Activated CD4-positive, alpha-beta memory T cell treated with anti-CD3 and anti-CD28 coated beads for 36 hours (primary cell): Measurements from ENCODE around the gene SPEG. TPM values are rescaled to one million over a fixed set of nuclear protein-coding genes. Genes with fewer than 3 reads are reported as not detected.

Source experiments
- CTCF ChIA-PET: fragments of 350-600 bp; sonication (Branson Sonifier 250); formaldehyde crosslinking; loops from one replicate; lab custom pipeline; 2021; ENCODE audit warnings: antibody characterized with exemption, inconsistent platforms; lab: Charles Lee
- POLR2A ChIA-PET: fragments of 350-600 bp; sonication (Branson Sonifier 250); formaldehyde crosslinking; loops from one replicate; lab custom pipeline; 2021; ENCODE audit warnings: antibody characterized with exemption; lab: Charles Lee
- DNase-seq: peaks from one replicate; pipeline ENCODE4 v3.0.0-alpha.2; 2020
- H3K27ac Mint-ChIP-seq: one replicate; pipeline ENCODE4 v1.8.0; 2021; ENCODE audit warnings: mixed read lengths
- H3K27me3 Mint-ChIP-seq: one replicate; pipeline ENCODE4 v1.8.0; 2021; ENCODE audit warnings: mixed read lengths
- H3K36me3 Mint-ChIP-seq: one replicate; pipeline ENCODE4 v1.8.0; 2021; ENCODE audit warnings: mixed read lengths
- H3K4me1 Mint-ChIP-seq: one replicate; pipeline ENCODE4 v1.8.0; 2021; ENCODE audit warnings: low read depth, mixed read lengths
- H3K4me3 Mint-ChIP-seq: one replicate; pipeline ENCODE4 v1.8.0; 2021; ENCODE audit warnings: mild to moderate bottlenecking, mixed read lengths
- H3K9me3 Mint-ChIP-seq: one replicate; pipeline ENCODE4 v1.8.0; 2021; ENCODE audit warnings: mixed read lengths
- intact Hi-C: fragments of 100-400 bp; cut with micrococcal nuclease; formaldehyde crosslinking; loops from one replicate; pipeline ENCODE4 v1.15.1; 2023
- total RNA-seq, 2 experiments: library from RNA; stranded (reverse); gene quantifications; one replicate each; pipeline ENCODE4 v1.2.3, GENCODE V29; 2021

SPEG gene
- total RNA-seq, 2 experiments from 2014 or later = 1.1 to 1.7 TPM

- CTCF ChIA-PET = interaction anchor here (0.6 to 1.1 kb wide), 3 partner anchors 14 to 125 kb away, joined by 3 to 4 read pairs (median 3); no protein-coding TSS in a partner anchor
- no peaks in the 10 kb centered on the region for H3K36me3 Mint-ChIP-seq
- peaks cover 32% of the 10 kb centered on the region for H3K27me3 Mint-ChIP-seq
Observed at GRCh38 chr2:219417374-219417773, 17.3 kb upstream of the SPEG start.

GRCh38 chr2:219418155-219419011, 16.3 kb upstream of the SPEG start, which contains the start of gene DES:
Gene DES, plus strand, starts transcription at chr2:219418377. Its CDS starts 86 bp downstream, at chr2:219418463.
- Mint-ChIP-seq H3K27me3 (peaks cover 33% of the 10 kb centered on the region), H3K9me3 (no peaks in the 10 kb centered on the region), H3K4me3 (no peak within 1 kb of the TSS), H3K27ac (no peak within 1 kb of the TSS), H3K36me3 (no peaks in the 10 kb centered on the region), H3K4me1 (peaks cover 2% of the 10 kb centered on the region)
- POLR2A ChIA-PET = no interaction called here
- intact Hi-C loops = no loop called here
- CTCF ChIA-PET = interaction anchor here (0.7 to 1.3 kb wide), 5 partner anchors 12 to 40 kb away, joined by 3 read pairs; no protein-coding TSS in a partner anchor
- DNase-seq = no peak

More at GRCh38 chr2:219417374-219417773, 17.3 kb upstream of the SPEG start:
- Mint-ChIP-seq H3K27ac (no peak overlapping the region), H3K9me3 (peaks cover 3% of the 10 kb centered on the region), H3K4me3 (no peak overlapping the region), H3K4me1 (peaks cover 2% of the 10 kb centered on the region)
- intact Hi-C loops = no loop called here
- no peak for DNase-seq
- POLR2A ChIA-PET = no interaction called here

DNA sequence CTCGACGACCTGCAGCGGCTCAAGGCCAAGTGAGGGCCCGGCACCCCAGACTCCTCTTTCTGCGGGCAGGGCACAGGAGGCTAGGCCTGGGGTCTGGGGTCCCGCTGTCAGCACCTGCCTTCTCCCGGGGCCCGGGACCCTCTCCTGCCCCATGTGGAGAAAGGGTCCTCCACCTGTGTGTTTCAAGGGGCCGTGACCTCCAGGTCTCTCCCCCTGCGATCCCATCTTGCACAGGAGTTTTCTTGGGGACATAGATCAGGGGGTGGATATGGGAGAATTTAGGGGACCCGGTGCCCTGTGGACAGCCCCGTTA, 15.7 kb upstream of the SPEG start:
- ChIA-PET POLR2A (no interaction called here), CTCF (interaction anchor here (0.7 to 1.3 kb wide), 4 partner anchors 12 to 39 kb away, joined by 3 read pairs; no protein-coding TSS in a partner anchor)
- peaks cover 2% of the 10 kb centered on the region for H3K4me1 Mint-ChIP-seq
- H3K9me3 Mint-ChIP-seq = no peaks in the 10 kb centered on the region
- no peaks in the 10 kb centered on the region for H3K36me3 Mint-ChIP-seq
- no peak overlapping the region for H3K27ac Mint-ChIP-seq
- no peak overlapping the region for H3K4me3 Mint-ChIP-seq
- intact Hi-C loops = no loop called here
- no peak for DNase-seq
- peaks cover 33% of the 10 kb centered on the region for H3K27me3 Mint-ChIP-seq

DNA sequence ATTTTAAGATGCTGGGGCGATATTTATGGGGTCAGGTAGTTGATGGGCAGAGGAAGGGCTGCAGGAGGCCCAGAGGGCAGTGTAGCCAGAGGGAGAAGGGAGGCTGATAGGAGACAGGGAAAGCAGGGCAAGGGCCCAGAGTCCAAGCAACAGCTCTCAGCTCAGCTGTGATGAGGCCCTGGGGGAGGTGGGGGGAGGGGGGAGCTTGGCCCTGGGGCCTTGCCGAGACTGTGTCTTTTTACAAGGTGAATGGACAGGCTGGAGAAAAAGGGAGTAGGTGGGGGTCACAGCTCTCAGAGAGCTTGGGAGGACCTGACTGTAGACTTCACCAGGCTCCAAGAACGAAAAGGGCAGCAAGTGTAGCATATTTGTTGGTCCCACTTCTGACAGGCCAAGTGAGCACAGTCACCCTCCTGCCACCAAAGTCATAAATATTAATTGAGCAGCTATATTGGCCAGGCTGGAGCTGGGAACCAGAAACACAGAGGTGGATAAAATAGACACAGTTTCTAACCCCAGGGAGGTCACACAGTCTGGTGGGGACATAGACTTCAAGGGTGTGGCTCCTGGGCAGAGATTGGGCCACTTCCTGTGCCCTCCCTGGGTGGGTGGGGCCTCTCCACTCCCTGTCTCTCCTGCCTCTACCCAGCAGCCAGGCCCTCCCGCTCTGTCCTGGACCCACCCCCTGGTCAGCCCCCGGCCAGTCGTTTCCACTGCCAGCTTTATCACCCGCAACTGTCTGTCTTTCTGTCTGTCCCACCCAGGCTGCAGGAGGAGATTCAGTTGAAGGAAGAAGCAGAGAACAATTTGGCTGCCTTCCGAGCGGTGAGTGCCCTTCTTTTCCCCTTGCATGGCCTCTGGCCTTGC, 15.1 kb upstream of the SPEG start:
- H3K27me3 Mint-ChIP-seq = peaks cover 32% of the 10 kb centered on the region
- H3K4me3 Mint-ChIP-seq = no peak overlapping the region
- DNase-seq = no peak
- no peak overlapping the region for H3K27ac Mint-ChIP-seq
- intact Hi-C loops = no loop called here
- no peaks in the 10 kb centered on the region for H3K36me3 Mint-ChIP-seq
- ChIA-PET CTCF (interaction anchor here (0.7 to 1.3 kb wide), 3 partner anchors 11 to 38 kb away, joined by 3 read pairs; no protein-coding TSS in a partner anchor), POLR2A (no interaction called here)
- no peaks in the 10 kb centered on the region for H3K9me3 Mint-ChIP-seq
- H3K4me1 Mint-ChIP-seq = peaks cover 2% of the 10 kb centered on the region

DNA sequence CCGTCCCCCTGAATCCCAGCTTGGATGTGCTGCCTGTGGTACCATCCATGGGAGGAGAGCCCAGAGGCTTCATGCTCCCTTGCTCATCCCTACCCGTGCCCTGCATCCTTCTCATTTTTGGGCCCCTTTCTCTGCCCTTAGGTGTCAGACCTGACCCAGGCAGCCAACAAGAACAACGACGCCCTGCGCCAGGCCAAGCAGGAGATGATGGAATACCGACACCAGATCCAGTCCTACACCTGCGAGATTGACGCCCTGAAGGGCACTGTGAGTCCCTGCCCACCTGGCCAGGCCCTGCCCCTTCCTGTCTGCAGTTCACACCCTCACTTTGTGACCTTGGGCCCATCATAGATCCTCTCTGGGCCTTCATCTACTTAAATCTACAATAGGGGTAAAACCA, 14.0 kb upstream of the SPEG start:
- H3K27ac Mint-ChIP-seq = no peak overlapping the region
- peaks cover 34% of the 10 kb centered on the region for H3K27me3 Mint-ChIP-seq
- no peak overlapping the region for H3K4me3 Mint-ChIP-seq
- ChIA-PET CTCF (no interaction called here), POLR2A (no interaction called here)
- H3K9me3 Mint-ChIP-seq = no peaks in the 10 kb centered on the region
- DNase-seq = no peak
- H3K36me3 Mint-ChIP-seq = no peaks in the 10 kb centered on the region
- intact Hi-C loops = no loop called here
- peaks cover 2% of the 10 kb centered on the region for H3K4me1 Mint-ChIP-seq

- Mint-ChIP-seq H3K4me1 (peaks cover 2% of the 10 kb centered on the region), H3K27ac (no peak overlapping the region), H3K4me3 (no peak overlapping the region), H3K9me3 (no peaks in the 10 kb centered on the region), H3K36me3 (no peaks in the 10 kb centered on the region), H3K27me3 (peaks cover 36% of the 10 kb centered on the region)
- DNase-seq = no peak
- intact Hi-C loops = no loop called here
- ChIA-PET POLR2A (no interaction called here), CTCF (no interaction called here)
Observed at GRCh38 chr2:219421323-219421722, 13.3 kb upstream of the SPEG start.

- H3K27ac Mint-ChIP-seq = no peak overlapping the region
- CTCF ChIA-PET = no interaction called here
- no peak overlapping the region for H3K4me3 Mint-ChIP-seq
- intact Hi-C loops = no loop called here
- peaks cover 36% of the 10 kb centered on the region for H3K27me3 Mint-ChIP-seq
- H3K36me3 Mint-ChIP-seq = no peaks in the 10 kb centered on the region
- POLR2A ChIA-PET = no interaction called here
- DNase-seq = no peak
- H3K9me3 Mint-ChIP-seq = no peaks in the 10 kb centered on the region
- H3K4me1 Mint-ChIP-seq = peaks cover 2% of the 10 kb centered on the region
Observed at GRCh38 chr2:219422952-219423534, 11.6 kb upstream of the SPEG start.

- CTCF ChIA-PET = no interaction called here
- DNase-seq = no peak
- no peaks in the 10 kb centered on the region for H3K36me3 Mint-ChIP-seq
- POLR2A ChIA-PET = no interaction called here
- no peak overlapping the region for H3K4me3 Mint-ChIP-seq
- peaks cover 2% of the 10 kb centered on the region for H3K4me1 Mint-ChIP-seq
- no peaks in the 10 kb centered on the region for H3K9me3 Mint-ChIP-seq
- intact Hi-C loops = no loop called here
- H3K27ac Mint-ChIP-seq = no peak overlapping the region
- peaks cover 36% of the 10 kb centered on the region for H3K27me3 Mint-ChIP-seq
Observed at GRCh38 chr2:219423652-219424377, 10.8 kb upstream of the SPEG start.

- Mint-ChIP-seq H3K4me1 (no peaks in the 10 kb centered on the region), H3K27me3 (peaks cover 23% of the 10 kb centered on the region), H3K27ac (no peak overlapping the region), H3K9me3 (no peaks in the 10 kb centered on the region), H3K4me3 (no peak overlapping the region), H3K36me3 (no peaks in the 10 kb centered on the region)
- ChIA-PET POLR2A (no interaction called here), CTCF (no interaction called here)
- intact Hi-C loops = no loop called here
- DNase-seq = no peak
Observed at GRCh38 chr2:219425238-219426067, 9.2 kb upstream of the SPEG start.

- intact Hi-C loops = no loop called here
- DNase-seq = no peak
- POLR2A ChIA-PET = no interaction called here
- Mint-ChIP-seq H3K4me3 (no peak overlapping the region), H3K27me3 (peaks cover 19% of the 10 kb centered on the region), H3K36me3 (no peaks in the 10 kb centered on the region), H3K9me3 (no peaks in the 10 kb centered on the region), H3K4me1 (no peaks in the 10 kb centered on the region), H3K27ac (no peak overlapping the region)
- CTCF ChIA-PET = no interaction called here
Observed at GRCh38 chr2:219426068-219426443, 8.6 kb upstream of the SPEG start.

- no peak for DNase-seq
- CTCF ChIA-PET = no interaction called here
- POLR2A ChIA-PET = no interaction called here
- no peaks in the 10 kb centered on the region for H3K36me3 Mint-ChIP-seq
- H3K4me3 Mint-ChIP-seq = no peak overlapping the region
- peaks cover 14% of the 10 kb centered on the region for H3K27me3 Mint-ChIP-seq
- H3K27ac Mint-ChIP-seq = no peak overlapping the region
- H3K9me3 Mint-ChIP-seq = no peaks in the 10 kb centered on the region
- intact Hi-C loops = no loop called here
- no peaks in the 10 kb centered on the region for H3K4me1 Mint-ChIP-seq
Observed at GRCh38 chr2:219426534-219427136, 8.0 kb upstream of the SPEG start.
